ENCODE measurements around the gene POGLUT2. TPM values are rescaled to one million over a fixed set of nuclear protein-coding genes. Genes with fewer than 3 reads are reported as not detected.

POGLUT2 gene
- total and polyA plus RNA-seq, 2 donors (not counting 3 experiments of a cell fraction or from before 2014, with no cell fraction given) = 17.9 to 22.5 TPM

DNA sequence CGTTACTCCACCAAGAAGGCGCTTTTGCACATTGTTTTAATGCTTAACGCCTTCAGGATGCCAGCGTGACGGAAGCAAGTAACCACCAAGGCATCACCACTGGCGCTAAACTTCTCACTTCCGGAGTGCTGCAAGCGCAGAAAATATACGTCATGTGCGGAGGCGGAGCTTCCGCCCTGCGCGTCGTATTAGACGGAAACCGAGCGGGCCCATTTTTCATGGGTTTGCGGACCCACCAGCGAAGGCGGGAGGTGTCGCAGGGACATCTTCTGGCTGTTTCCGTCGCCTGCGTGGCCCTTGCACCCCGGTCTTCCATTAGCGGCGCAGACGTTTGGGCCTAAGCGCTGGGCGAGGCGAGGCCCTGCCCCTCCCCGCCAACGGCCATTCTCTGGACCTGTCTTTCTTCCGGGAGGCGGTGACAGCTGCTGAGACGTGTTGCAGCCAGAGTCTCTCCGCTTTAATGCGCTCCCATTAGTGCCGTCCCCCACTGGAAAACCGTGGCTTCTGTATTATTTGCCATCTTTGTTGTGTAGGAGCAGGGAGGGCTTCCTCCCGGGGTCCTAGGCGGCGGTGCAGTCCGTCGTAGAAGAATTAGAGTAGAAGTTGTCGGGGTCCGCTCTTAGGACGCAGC lies 47.0 kb upstream of the POGLUT2 start, which contains the start of gene ERCC5:
ERCC5 (plus strand) TSS at position 403 of the 631 bp plus-strand sequence. CDS start 235 bp downstream, outside the sequence.
- peak within 1 kb of the TSS; percentile 82 for H2AFZ ChIP-seq (ENCODE audit: low read depth, low read length)
- CTCF ChIA-PET = interaction anchor here (0.8 to 2.4 kb wide), 13 partner anchors 24 to 903 kb away, joined by 3 to 19 read pairs (median 10); partner anchors contain the start of genes BIVM, POGLUT2, TEX30 and TPP2
- H3K79me2 ChIP-seq (ENCODE audit: control insufficient read depth, insufficient read depth, low read length) = peaks cover 19% of the 10 kb centered on the region
- intact Hi-C loops (cut with micrococcal nuclease) = loop anchor here (1.0 to 10.0 kb wide), 7 partner anchors 45 to 1391 kb away; partner anchors contain the start of genes ITGBL1 and TPP2
- H3K9me3 ChIP-seq (replicated peaks; ENCODE audit: control insufficient read depth, insufficient read depth, low read length) = no peaks in the 10 kb centered on the region
- H3K27me3 ChIP-seq (ENCODE audit: control insufficient read depth in 2 of 2, insufficient read depth in 2 of 2, low read length in 2 of 2) = no peaks in the 10 kb centered on the region
- no peaks in the 10 kb centered on the region for H3K9me1 ChIP-seq (replicated peaks; ENCODE audit: control insufficient read depth, extremely low read depth, insufficient read depth, low read length)
- H4K20me1 ChIP-seq (replicated peaks; ENCODE audit: control insufficient read depth, extremely low read depth, insufficient read depth, low read length) = no peaks in the 10 kb centered on the region
- POLR2A ChIA-PET = interaction anchor here (1.3 to 1.4 kb wide), 2 partner anchors 72 to 249 kb away, joined by 4 to 5 read pairs; partner anchors contain the start of genes TEX30 and TPP2
- TF ChIP-seq POLR2A (IDR thresholded peaks at IDR 0.05; ENCODE audit: low read depth, low read length) (peak; percentile 91), POLR2AphosphoS5 (IDR thresholded peaks at IDR 0.05; ENCODE audit: insufficient read depth, low read depth, low read length) (peak; percentile 92), EZH2 (IDR thresholded peaks at IDR 0.05; ENCODE audit: borderline replicate concordance, low read depth, low read length, severe bottlenecking) (no peak)
- TF ChIP-seq, protein P1, sequence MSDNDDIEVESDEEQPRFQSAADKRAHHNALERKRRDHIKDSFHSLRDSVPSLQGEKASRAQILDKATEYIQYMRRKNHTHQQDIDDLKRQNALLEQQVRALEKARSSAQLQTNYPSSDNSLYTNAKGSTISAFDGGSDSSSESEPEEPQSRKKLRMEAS (IDR thresholded peaks at IDR 0.05; ENCODE audit: insufficient read depth, insufficient read length) = peak; percentile 20
- DNase-seq (ENCODE audit: low read depth, low spot score) = peak; percentile 94
- H3K4me3 ChIP-seq (replicated peaks in 1 of 3; ENCODE audit: insufficient read depth in 1 of 3, low read depth in 1 of 3, low read length in 3 of 3) = peak within 1 kb of the TSS; percentile 75 to 97 (median 87)
- peak; percentile 96 for FAIRE-seq
- peak within 1 kb of the TSS; percentile 78 for H3K27ac ChIP-seq (ENCODE audit: insufficient read depth, low read depth, low read length)
- dilution Hi-C loops (cut with MboI; ENCODE audit: extremely low pct_ligation_motif_present, low sequenced_read_pairs) = no loop called here
- BruUV-seq (replicated peaks) = no TSS peak
- peak within 1 kb of the TSS; percentile 92 for H3K4me2 ChIP-seq (ENCODE audit: insufficient read depth, low read length)
- no peaks in the 10 kb centered on the region for H3K36me3 ChIP-seq (ENCODE audit: control insufficient read depth in 2 of 2, extremely low read depth in 1 of 2, insufficient read depth in 2 of 2, low read length in 2 of 2)
- peaks cover 7% of the 10 kb centered on the region for H3K4me1 ChIP-seq (ENCODE audit: control insufficient read depth, extremely low read depth, insufficient read depth, low read length)
- peak within 1 kb of the TSS; percentile 83 for H3K9ac ChIP-seq (replicated peaks; ENCODE audit: extremely low read depth, insufficient read depth, low read length)

DNA sequence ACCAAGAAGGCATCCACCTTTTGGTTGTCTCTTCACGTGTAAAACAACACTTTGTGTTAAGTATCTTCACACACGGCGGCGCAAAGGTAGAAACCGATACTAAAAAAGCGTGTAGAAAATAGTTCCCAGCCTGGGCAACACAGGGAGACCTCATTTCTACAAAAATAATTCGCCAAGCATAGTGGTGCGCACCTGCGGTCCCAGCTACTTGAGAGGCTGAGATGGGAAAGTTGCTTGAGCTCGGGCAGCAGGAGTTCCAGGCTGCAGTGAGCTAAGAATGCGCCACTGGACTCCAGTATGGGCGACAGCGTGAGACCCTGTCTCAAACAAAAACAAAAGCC lies 46.5 kb upstream of the POGLUT2 start:
- intact Hi-C loops (cut with micrococcal nuclease) = loop anchor here (1.0 to 10.0 kb wide), 7 partner anchors 45 to 1390 kb away; partner anchors contain the start of genes ITGBL1 and TPP2
- CTCF ChIA-PET = interaction anchor here (0.9 to 2.4 kb wide), 8 partner anchors 25 to 289 kb away, joined by 3 to 17 read pairs (median 10); partner anchors contain the start of genes BIVM, POGLUT2, TEX30 and TPP2

More for the DNA sequence above, 46.5 kb upstream of the POGLUT2 start:
- POLR2A ChIA-PET = interaction anchor here (1.3 to 1.4 kb wide), 2 partner anchors 72 to 248 kb away, joined by 4 to 5 read pairs; partner anchors contain the start of genes TEX30 and TPP2
- Histone ChIP-seq H3K36me3 (ENCODE audit: control insufficient read depth in 2 of 2, extremely low read depth in 1 of 2, insufficient read depth in 2 of 2, low read length in 2 of 2) (no peaks in the 10 kb centered on the region), H3K27ac (ENCODE audit: insufficient read depth, low read depth, low read length) (peak overlapping the region; percentile 78), H2AFZ (ENCODE audit: low read depth, low read length) (peak overlapping the region; percentile 82), H3K9ac (replicated peaks; ENCODE audit: extremely low read depth, insufficient read depth, low read length) (peak overlapping the region; percentile 83), H3K4me3 (replicated peaks in 1 of 3; ENCODE audit: insufficient read depth in 1 of 3, low read depth in 1 of 3, low read length in 3 of 3) (peak overlapping the region; percentile 75 to 97 (median 87)), H3K27me3 (ENCODE audit: control insufficient read depth in 2 of 2, insufficient read depth in 2 of 2, low read length in 2 of 2) (no peaks in the 10 kb centered on the region), H3K4me2 (ENCODE audit: insufficient read depth, low read length) (peak overlapping the region; percentile 92), H3K79me2 (ENCODE audit: control insufficient read depth, insufficient read depth, low read length) (peaks cover 19% of the 10 kb centered on the region), H3K9me1 (replicated peaks; ENCODE audit: control insufficient read depth, extremely low read depth, insufficient read depth, low read length) (no peaks in the 10 kb centered on the region), H4K20me1 (replicated peaks; ENCODE audit: control insufficient read depth, extremely low read depth, insufficient read depth, low read length) (no peaks in the 10 kb centered on the region), H3K4me1 (ENCODE audit: control insufficient read depth, extremely low read depth, insufficient read depth, low read length) (peaks cover 7% of the 10 kb centered on the region), H3K9me3 (replicated peaks; ENCODE audit: control insufficient read depth, insufficient read depth, low read length) (no peaks in the 10 kb centered on the region)
- dilution Hi-C loops (cut with MboI; ENCODE audit: extremely low pct_ligation_motif_present, low sequenced_read_pairs) = no loop called here
- FAIRE-seq = no peak
- BruUV-seq (replicated peaks) = TSS peak; percentile 93
- no peak for TF ChIP-seq POLR2A (IDR thresholded peaks at IDR 0.05; ENCODE audit: low read depth, low read length)
- no peak for TF ChIP-seq FOS (IDR thresholded peaks at IDR 0.05; ENCODE audit: borderline replicate concordance, insufficient read depth, low read length)
- TF ChIP-seq, protein P1 (IDR thresholded peaks at IDR 0.05; ENCODE audit: insufficient read depth, insufficient read length) = no peak
- no peak for TF ChIP-seq JUN (IDR thresholded peaks at IDR 0.05; ENCODE audit: borderline replicate concordance, insufficient read depth, insufficient read length, low read depth)
- no peak for TF ChIP-seq MYC (IDR thresholded peaks at IDR 0.05; ENCODE audit: low read depth, low read length)
- TF ChIP-seq POLR2AphosphoS5 (IDR thresholded peaks at IDR 0.05; ENCODE audit: insufficient read depth, low read depth, low read length) = no peak
- TF ChIP-seq, protein P2, sequence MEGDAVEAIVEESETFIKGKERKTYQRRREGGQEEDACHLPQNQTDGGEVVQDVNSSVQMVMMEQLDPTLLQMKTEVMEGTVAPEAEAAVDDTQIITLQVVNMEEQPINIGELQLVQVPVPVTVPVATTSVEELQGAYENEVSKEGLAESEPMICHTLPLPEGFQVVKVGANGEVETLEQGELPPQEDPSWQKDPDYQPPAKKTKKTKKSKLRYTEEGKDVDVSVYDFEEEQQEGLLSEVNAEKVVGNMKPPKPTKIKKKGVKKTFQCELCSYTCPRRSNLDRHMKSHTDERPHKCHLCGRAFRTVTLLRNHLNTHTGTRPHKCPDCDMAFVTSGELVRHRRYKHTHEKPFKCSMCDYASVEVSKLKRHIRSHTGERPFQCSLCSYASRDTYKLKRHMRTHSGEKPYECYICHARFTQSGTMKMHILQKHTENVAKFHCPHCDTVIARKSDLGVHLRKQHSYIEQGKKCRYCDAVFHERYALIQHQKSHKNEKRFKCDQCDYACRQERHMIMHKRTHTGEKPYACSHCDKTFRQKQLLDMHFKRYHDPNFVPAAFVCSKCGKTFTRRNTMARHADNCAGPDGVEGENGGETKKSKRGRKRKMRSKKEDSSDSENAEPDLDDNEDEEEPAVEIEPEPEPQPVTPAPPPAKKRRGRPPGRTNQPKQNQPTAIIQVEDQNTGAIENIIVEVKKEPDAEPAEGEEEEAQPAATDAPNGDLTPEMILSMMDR (IDR thresholded peaks at IDR 0.05; ENCODE audit: extremely low read depth in 1 of 2, insufficient read depth in 1 of 2, low read depth in 1 of 2, low read length in 2 of 2) = no peak
- TF ChIP-seq EZH2 (IDR thresholded peaks at IDR 0.05; ENCODE audit: borderline replicate concordance, low read depth, low read length, severe bottlenecking) = no peak
- DNase-seq (ENCODE audit: low read depth, low spot score) = no peak
